ENCODE results near the gene MIER1.

Gene MIER1

GRCh38 chr1:67001682-67002425 is 77.1 kb downstream of the MIER1 start:
- no peak for DNase-seq

GRCh38 chr1:67004176-67004575 is 79.4 kb downstream of the MIER1 start:
- no peak for DNase-seq

GRCh38 chr1:67005068-67005467 is 80.3 kb downstream of the MIER1 start:
- DNase-seq: no peak

- DNase-seq: no peak
Measured at GRCh38 chr1:67009792-67010191, 85.0 kb downstream of the MIER1 start.

GRCh38 chr1:67013573-67013972 is 88.8 kb downstream of the MIER1 start:
- DNase-seq: no peak

- DNase-seq: no peak
Measured at GRCh38 chr1:67018574-67018973, 93.8 kb downstream of the MIER1 start.

- DNase-seq: no peak
Measured at GRCh38 chr1:67019121-67019520, 94.3 kb downstream of the MIER1 start.

- no peak for DNase-seq
Measured at GRCh38 chr1:67019600-67020136, 94.9 kb downstream of the MIER1 start.

GRCh38 chr1:67020304-67020703 is 95.5 kb downstream of the MIER1 start:
- DNase-seq: no peak

GRCh38 chr1:67020765-67021164 is 96.0 kb downstream of the MIER1 start:
- no peak for DNase-seq

- DNase-seq: no peak
Measured at GRCh38 chr1:67029472-67029871, 104.7 kb downstream of the MIER1 start.

GRCh38 chr1:67031121-67031858 is 106.5 kb downstream of the MIER1 start:
- no peak for DNase-seq

GRCh38 chr1:67031859-67032247 is 107.1 kb downstream of the MIER1 start:
- no peak for DNase-seq
